Activated CD4-positive, alpha-beta memory T cell treated with anti-CD3 and anti-CD28 coated beads, Interleukin-2, amount 10 ng/mL, durations not matched to agents 7 days and 5 days (primary cell): ENCODE measurements around the gene LY9. TPM values are rescaled to one million over a fixed set of nuclear protein-coding genes. Genes with fewer than 3 reads are reported as not detected.
A peak's percentile ranks its signal among the peaks of the same experiment; 100 is the strongest.

Experiments
- CTCF ChIA-PET: fragments of 350-600 bp; sonication (Branson Sonifier 250); formaldehyde crosslinking; loops from one replicate; lab custom pipeline; 2021; ENCODE audit warnings: antibody characterized with exemption, inconsistent platforms; lab: Charles Lee
- POLR2A ChIA-PET: fragments of 350-600 bp; sonication (Branson Sonifier 250); formaldehyde crosslinking; loops from one replicate; lab custom pipeline; 2021; ENCODE audit warnings: antibody characterized with exemption; lab: Charles Lee
- DNase-seq: peaks from one replicate; pipeline ENCODE4 v3.0.0-alpha.2; 2020
- H3K27ac Mint-ChIP-seq: one replicate; pipeline ENCODE4 v1.8.0; 2021; ENCODE audit warnings: mild to moderate bottlenecking, mixed read lengths
- H3K27me3 Mint-ChIP-seq: one replicate; pipeline ENCODE4 v1.8.0; 2021; ENCODE audit warnings: mixed read lengths
- H3K36me3 Mint-ChIP-seq: one replicate; pipeline ENCODE4 v1.8.0; 2021; ENCODE audit warnings: low read depth, mixed read lengths
- H3K4me1 Mint-ChIP-seq: one replicate; pipeline ENCODE4 v1.8.0; 2021; ENCODE audit warnings: mixed read lengths
- H3K4me3 Mint-ChIP-seq: one replicate; pipeline ENCODE4 v1.8.0; 2021; ENCODE audit warnings: mild to moderate bottlenecking, mixed read lengths
- H3K9me3 Mint-ChIP-seq: one replicate; pipeline ENCODE4 v1.8.0; 2021; ENCODE audit warnings: mixed read lengths
- total RNA-seq, 2 experiments: library from RNA; stranded (reverse); gene quantifications; one replicate each; pipeline ENCODE4 v1.2.3, GENCODE V29; 2021

The LY9 gene
- total RNA-seq, 2 experiments from 2014 or later = 46.4 to 49.9 TPM

DNA sequence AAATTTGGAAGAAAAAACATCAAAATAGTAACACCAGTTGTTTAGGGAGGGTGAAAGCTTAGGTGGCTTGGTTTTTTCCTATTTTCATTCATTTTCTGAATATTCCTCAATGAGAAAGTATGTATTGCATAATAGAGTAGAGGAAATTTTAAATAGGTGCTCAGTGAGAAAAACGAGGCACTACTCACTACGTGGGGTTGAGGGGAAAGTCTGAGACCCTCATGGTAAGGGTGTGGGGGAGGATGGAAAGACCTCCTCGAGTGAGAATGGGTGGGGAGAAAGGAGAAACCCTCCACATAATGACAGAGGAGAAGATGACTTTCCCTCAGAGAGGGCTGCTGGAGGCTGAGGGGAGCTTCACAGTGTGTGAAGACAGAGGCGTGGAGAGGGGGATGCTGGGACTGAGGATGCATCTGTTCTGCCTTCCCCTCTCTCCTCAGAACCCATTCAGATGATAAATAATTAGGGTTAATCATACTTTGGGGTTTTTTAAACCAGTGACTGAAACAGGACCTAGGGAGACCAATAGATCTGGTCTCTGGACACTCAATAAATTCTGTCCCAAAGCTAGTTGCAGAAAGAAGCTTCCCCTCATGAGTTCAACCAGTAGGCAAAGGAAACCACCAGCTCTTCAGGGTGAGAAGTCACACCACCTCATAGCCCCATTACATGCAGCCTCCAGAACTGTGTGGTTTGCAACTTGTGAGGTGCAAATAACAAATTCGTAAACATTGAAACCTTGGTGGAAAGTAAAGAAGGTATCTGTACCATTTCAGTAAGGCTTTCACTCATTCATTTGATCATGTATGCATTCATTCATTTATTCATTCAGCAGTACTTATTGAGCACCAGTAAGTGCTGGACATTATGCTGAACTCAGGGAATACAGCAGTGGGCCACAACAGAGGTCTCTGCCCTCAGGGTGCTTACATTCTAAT, 39.8 kb upstream of the LY9 start:
- DNase-seq = peak; percentile 52
- peaks cover 33% of the 10 kb centered on the region for H3K4me1 Mint-ChIP-seq
- peaks cover 6% of the 10 kb centered on the region for H3K9me3 Mint-ChIP-seq
- H3K4me3 Mint-ChIP-seq = no peak overlapping the region
- no peaks in the 10 kb centered on the region for H3K27me3 Mint-ChIP-seq
- peak overlapping the region; percentile 79 for H3K27ac Mint-ChIP-seq
- peaks cover 19% of the 10 kb centered on the region for H3K36me3 Mint-ChIP-seq
- ChIA-PET CTCF (interaction anchor here (0.7 to 2.5 kb wide), 8 partner anchors 9 to 73 kb away, joined by 3 to 16 read pairs (median 3); partner anchors contain the start of genes CD48 and LY9), POLR2A (interaction anchor here (1.2 to 2.3 kb wide), 3 partner anchors 12 to 45 kb away, joined by 4 to 9 read pairs (median 7); partner anchors contain the start of gene CD48)

- peak overlapping the region; percentile 79 for H3K27ac Mint-ChIP-seq
- H3K36me3 Mint-ChIP-seq = peaks cover 19% of the 10 kb centered on the region
- POLR2A ChIA-PET = interaction anchor here (2.3 kb wide), 1 partner anchor 11 kb away, joined by 9 read pairs; no protein-coding TSS in a partner anchor
- H3K27me3 Mint-ChIP-seq = no peaks in the 10 kb centered on the region
- no peak overlapping the region for H3K4me3 Mint-ChIP-seq
- CTCF ChIA-PET = interaction anchor here (0.8 to 2.5 kb wide), 3 partner anchors 11 to 45 kb away, joined by 3 to 16 read pairs (median 3); partner anchors contain the start of genes CD48 and LY9
- peaks cover 6% of the 10 kb centered on the region for H3K9me3 Mint-ChIP-seq
- no peak for DNase-seq
- H3K4me1 Mint-ChIP-seq = peaks cover 28% of the 10 kb centered on the region
These were observed 39.1 kb upstream of the LY9 start for GRCh38 chr1:160756849-160757201.

DNA sequence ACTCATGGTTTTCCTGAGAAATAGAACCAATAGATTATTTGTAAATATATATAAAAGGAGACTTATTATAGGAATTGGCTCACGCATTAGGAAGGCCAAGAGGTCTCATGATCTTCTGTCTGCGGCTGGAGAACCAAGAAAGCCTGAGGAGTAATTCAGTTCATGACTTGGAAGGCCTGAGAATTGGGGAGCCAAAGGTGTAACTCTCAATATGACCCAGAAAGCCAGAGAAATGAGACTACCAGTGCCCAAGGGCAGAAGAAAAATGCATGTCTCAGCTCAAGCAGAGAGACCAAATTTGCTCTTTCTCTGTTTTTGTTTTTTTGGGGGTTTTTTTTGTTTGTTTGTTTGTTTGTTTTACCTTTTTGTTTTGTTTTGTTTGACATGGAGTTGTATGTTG, 37.5 kb upstream of the LY9 start:
- Mint-ChIP-seq H3K36me3 (peaks cover 14% of the 10 kb centered on the region), H3K4me1 (peaks cover 23% of the 10 kb centered on the region), H3K9me3 (peaks cover 6% of the 10 kb centered on the region), H3K4me3 (no peak overlapping the region), H3K27me3 (no peaks in the 10 kb centered on the region), H3K27ac (no peak overlapping the region)
- POLR2A ChIA-PET = no interaction called here
- CTCF ChIA-PET = interaction anchor here (1.4 kb wide), 1 partner anchor 10 kb away, joined by 8 read pairs; no protein-coding TSS in a partner anchor
- DNase-seq = no peak

DNA sequence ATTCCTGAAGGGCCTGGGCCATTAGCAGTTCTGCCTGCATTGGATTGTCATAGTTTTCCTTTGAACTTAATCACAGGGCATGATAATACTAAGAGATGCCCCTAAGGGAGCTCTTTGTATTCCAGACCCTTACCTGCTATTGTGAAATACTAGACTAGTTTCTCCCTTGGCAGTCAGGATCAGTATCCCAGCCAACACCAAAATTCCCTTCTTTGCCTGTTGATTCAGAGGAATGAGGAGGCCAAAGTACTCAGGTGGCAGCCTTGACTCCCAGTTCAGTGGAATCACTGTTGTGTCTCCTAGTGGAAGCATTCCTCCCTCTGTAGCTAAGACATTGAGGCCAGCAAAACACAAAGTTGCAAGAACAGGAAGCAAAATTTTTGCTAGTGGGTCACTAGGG, 36.2 kb upstream of the LY9 start:
- no peak overlapping the region for H3K4me3 Mint-ChIP-seq
- CTCF ChIA-PET = interaction anchor here (0.6 to 1.6 kb wide), 3 partner anchors 9 to 35 kb away, joined by 3 to 8 read pairs (median 3); no protein-coding TSS in a partner anchor

DNA sequence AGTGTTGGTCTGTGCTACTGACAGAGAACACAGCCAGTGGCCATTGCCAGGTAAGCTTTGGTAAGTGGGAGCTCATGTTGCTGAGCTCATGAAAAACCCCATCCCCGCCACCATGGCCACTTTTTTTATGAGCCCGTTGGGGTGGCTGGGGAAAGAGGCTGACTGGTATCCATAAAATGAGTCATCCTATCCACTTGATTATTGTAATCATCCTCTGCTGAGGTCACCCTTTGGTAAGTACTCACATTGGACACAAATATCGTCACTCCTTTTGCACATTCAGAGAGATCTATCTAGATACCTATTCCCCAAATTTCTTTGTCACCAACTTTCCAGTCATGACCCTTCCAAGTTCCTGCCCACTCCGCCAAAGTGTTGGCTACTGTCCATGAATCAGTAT, 34.9 kb upstream of the LY9 start:
- Mint-ChIP-seq H3K27me3 (no peaks in the 10 kb centered on the region), H3K9me3 (peaks cover 6% of the 10 kb centered on the region), H3K36me3 (peaks cover 8% of the 10 kb centered on the region), H3K4me3 (no peak overlapping the region), H3K27ac (no peak overlapping the region), H3K4me1 (peaks cover 18% of the 10 kb centered on the region)
- no peak for DNase-seq
- POLR2A ChIA-PET = interaction anchor here (1.1 kb wide), 1 partner anchor 36 kb away, joined by 3 read pairs; no protein-coding TSS in a partner anchor
- CTCF ChIA-PET = interaction anchor here (1.6 to 1.7 kb wide), 2 partner anchors 16 to 36 kb away, joined by 3 to 4 read pairs; no protein-coding TSS in a partner anchor

More for the DNA sequence above, 36.2 kb upstream of the LY9 start:
- Mint-ChIP-seq H3K4me1 (peaks cover 23% of the 10 kb centered on the region), H3K27ac (no peak overlapping the region), H3K36me3 (peaks cover 10% of the 10 kb centered on the region), H3K27me3 (no peaks in the 10 kb centered on the region), H3K9me3 (peaks cover 6% of the 10 kb centered on the region)
- POLR2A ChIA-PET = no interaction called here
- DNase-seq = no peak

DNA sequence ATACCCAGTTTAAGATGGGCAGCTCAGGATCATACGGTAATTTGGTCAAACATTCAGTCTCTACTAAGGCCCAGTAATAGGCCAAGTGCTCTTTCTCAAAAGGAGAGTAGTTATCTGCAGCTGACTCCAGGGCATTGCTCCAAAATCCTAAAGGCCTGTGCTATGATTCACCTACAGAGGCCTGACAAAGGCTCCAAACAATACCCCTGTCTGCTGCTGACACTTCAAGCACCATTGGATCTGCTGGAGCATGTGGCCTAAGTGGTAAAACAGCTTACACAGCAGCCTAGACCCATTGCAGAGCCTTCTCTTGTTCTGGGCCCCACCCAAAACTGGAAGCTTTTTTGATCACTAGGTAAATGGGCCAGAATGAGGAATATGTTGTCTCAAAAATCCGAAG, 34.1 kb upstream of the LY9 start:
- POLR2A ChIA-PET = interaction anchor here (1.1 to 1.3 kb wide), 2 partner anchors 15 to 37 kb away, joined by 3 to 6 read pairs; no protein-coding TSS in a partner anchor
- DNase-seq = no peak

DNA sequence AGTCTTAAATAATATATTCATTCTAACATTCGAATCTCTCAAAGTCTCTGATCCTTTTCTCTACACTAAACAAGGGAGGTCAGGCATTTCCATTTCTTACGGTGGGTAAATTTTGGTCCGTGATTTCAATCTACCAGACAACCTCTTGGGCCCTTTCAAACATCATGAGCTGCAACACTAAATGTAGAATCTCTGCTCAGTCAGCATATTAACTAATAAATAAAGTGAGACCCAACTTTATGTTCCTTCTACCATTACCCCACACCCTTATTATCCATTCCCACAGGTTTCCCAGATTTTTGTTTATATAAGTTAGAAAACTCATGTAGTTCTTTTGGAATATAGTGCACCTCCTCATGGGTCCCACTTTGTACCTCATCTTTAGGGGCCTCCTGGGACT, 32.0 kb upstream of the LY9 start:
- no peak for DNase-seq
- ChIA-PET CTCF (interaction anchor here (0.7 to 1.1 kb wide), 4 partner anchors 15 to 82 kb away, joined by 3 to 4 read pairs (median 3); no protein-coding TSS in a partner anchor), POLR2A (no interaction called here)
- H3K27me3 Mint-ChIP-seq = no peaks in the 10 kb centered on the region
- no peaks in the 10 kb centered on the region for H3K9me3 Mint-ChIP-seq
- no peaks in the 10 kb centered on the region for H3K36me3 Mint-ChIP-seq
- peaks cover 21% of the 10 kb centered on the region for H3K4me1 Mint-ChIP-seq
- no peak overlapping the region for H3K27ac Mint-ChIP-seq
- H3K4me3 Mint-ChIP-seq = no peak overlapping the region

More for the DNA sequence above, 34.1 kb upstream of the LY9 start:
- Mint-ChIP-seq H3K27ac (no peak overlapping the region), H3K9me3 (peaks cover 2% of the 10 kb centered on the region), H3K4me3 (no peak overlapping the region), H3K4me1 (peaks cover 15% of the 10 kb centered on the region), H3K36me3 (peaks cover 4% of the 10 kb centered on the region), H3K27me3 (no peaks in the 10 kb centered on the region)
- CTCF ChIA-PET = interaction anchor here (1.7 to 1.9 kb wide), 2 partner anchors 14 to 16 kb away, joined by 4 to 6 read pairs; no protein-coding TSS in a partner anchor

DNA sequence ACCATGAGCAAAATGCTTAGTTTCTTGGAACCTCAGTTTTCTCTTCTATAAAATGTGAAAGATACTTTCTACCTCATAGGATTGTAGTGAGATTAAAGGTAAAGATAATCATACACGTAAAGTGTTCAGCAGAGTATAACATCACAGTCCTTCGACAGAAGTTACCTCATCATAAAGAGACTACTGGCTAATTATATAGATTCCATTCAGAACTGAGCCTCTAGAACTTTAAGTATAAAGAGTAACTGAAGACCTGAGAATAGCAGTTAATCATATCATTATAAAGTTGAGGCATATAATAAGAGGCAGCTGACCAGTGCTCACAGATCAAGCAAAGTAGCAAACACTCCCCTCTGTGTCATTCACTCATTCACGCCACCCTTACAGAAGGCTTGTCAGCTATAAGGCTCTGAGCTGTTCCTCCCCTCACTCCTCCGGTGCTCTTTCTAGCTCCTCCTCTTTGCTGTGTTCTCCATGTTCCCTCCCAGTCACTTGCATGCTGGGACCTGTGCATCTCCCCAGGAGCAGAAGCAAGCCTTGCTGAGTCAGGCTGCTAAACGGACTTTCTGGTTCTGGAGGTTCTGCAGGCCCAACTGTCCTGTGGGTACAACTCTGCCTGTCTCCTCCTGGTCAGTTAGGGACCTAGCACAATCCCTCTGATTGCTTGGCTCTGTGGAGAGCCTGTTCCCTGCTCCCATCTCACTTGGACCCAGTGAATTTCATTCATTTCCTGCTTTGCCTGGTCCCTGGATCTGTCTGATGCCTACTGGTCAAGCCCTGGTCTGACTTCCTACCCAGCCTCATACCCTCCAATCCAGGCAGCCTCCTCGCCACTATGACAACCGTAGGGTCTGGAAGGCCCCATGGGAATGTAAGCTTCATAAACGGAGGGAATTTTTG, 28.3 kb upstream of the LY9 start:
- Mint-ChIP-seq H3K27ac (peak overlapping the region; percentile 86), H3K9me3 (no peaks in the 10 kb centered on the region), H3K36me3 (no peaks in the 10 kb centered on the region), H3K4me1 (peaks cover 22% of the 10 kb centered on the region), H3K4me3 (peak overlapping the region; percentile 70), H3K27me3 (peaks cover 4% of the 10 kb centered on the region)
- CTCF ChIA-PET = interaction anchor here (0.6 to 6.6 kb wide), 48 partner anchors 8 to 1307 kb away, joined by 3 to 179 read pairs (median 6); partner anchors contain the start of genes CD48, SLAMF1 and USF1
- DNase-seq = peak; percentile 32
- POLR2A ChIA-PET = interaction anchor here (1.1 to 5.0 kb wide), 18 partner anchors 12 to 93 kb away, joined by 3 to 56 read pairs (median 8); partner anchors contain the start of genes CD48 and LY9

DNA sequence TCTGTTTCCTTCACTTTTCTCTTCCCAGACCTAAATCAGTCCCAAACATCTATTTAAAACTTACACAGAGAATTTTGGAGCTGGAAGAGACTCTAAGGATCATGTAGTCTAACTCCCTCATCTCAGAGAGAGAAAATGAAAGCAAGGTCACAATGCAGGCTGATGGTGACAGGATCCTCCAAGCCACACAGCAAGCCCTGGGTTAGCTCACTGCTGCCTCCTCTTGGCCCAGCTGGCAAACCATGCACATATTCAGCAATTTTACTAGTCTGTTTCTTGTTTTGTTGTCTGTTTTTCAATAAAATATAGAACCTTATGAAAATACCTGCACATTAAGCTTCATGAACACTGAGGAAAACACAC, 27.7 kb upstream of the LY9 start:
- CTCF ChIA-PET = interaction anchor here (0.6 to 6.6 kb wide), 50 partner anchors 9 to 1306 kb away, joined by 3 to 179 read pairs (median 5); partner anchors contain the start of genes CD48, SLAMF1 and USF1
- POLR2A ChIA-PET = interaction anchor here (1.1 to 5.0 kb wide), 17 partner anchors 12 to 93 kb away, joined by 3 to 56 read pairs (median 9); partner anchors contain the start of genes CD48 and LY9
- no peaks in the 10 kb centered on the region for H3K36me3 Mint-ChIP-seq

DNA sequence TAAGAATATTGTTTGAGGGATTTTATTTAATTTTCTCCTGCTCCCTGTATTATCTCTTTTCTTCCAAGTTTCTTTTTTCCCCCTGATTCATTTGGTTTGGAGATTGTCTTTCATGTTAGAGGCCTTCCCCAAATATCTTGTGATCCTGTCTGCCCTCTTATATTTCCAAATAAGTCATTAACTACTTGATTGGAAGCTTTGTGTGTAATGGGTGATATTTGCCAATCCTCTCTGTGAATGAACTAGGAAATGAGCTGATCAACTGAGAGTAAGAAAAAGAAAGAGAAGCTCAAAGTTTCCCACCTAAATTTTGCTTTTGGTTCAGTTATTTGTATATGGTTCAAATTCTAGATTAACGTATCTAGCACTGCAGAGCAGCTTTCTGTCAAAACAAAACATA, 23.6 kb upstream of the LY9 start:
- Mint-ChIP-seq H3K4me3 (no peak overlapping the region), H3K36me3 (no peaks in the 10 kb centered on the region), H3K4me1 (peaks cover 29% of the 10 kb centered on the region), H3K27me3 (peaks cover 4% of the 10 kb centered on the region), H3K9me3 (no peaks in the 10 kb centered on the region), H3K27ac (no peak overlapping the region)
- no peak for DNase-seq
- ChIA-PET POLR2A (interaction anchor here (1.3 kb wide), 1 partner anchor 24 kb away, joined by 4 read pairs; the partner anchor contains the start of gene LY9), CTCF (interaction anchor here (1.0 to 1.8 kb wide), 6 partner anchors 9 to 180 kb away, joined by 3 to 6 read pairs (median 5); no protein-coding TSS in a partner anchor)

More for the DNA sequence above, 27.7 kb upstream of the LY9 start:
- peaks cover 4% of the 10 kb centered on the region for H3K27me3 Mint-ChIP-seq
- no peaks in the 10 kb centered on the region for H3K9me3 Mint-ChIP-seq
- peak overlapping the region; percentile 70 for H3K4me3 Mint-ChIP-seq
- peak; percentile 90 for DNase-seq
- H3K27ac Mint-ChIP-seq = peak overlapping the region; percentile 86
- peaks cover 26% of the 10 kb centered on the region for H3K4me1 Mint-ChIP-seq

GRCh38 chr1:160773093-160773492, 22.9 kb upstream of the LY9 start:
- ChIA-PET POLR2A (interaction anchor here (1.3 kb wide), 1 partner anchor 23 kb away, joined by 4 read pairs; the partner anchor contains the start of gene LY9), CTCF (interaction anchor here (0.7 to 1.8 kb wide), 7 partner anchors 9 to 179 kb away, joined by 3 to 6 read pairs (median 5); no protein-coding TSS in a partner anchor)
- Mint-ChIP-seq H3K27ac (no peak overlapping the region), H3K27me3 (peaks cover 4% of the 10 kb centered on the region), H3K9me3 (no peaks in the 10 kb centered on the region), H3K4me1 (peaks cover 24% of the 10 kb centered on the region), H3K36me3 (no peaks in the 10 kb centered on the region), H3K4me3 (no peak overlapping the region)
- no peak for DNase-seq
